ENCODE data around the gene SOAT1. TPM values are rescaled to one million over a fixed set of nuclear protein-coding genes. Genes with fewer than 3 reads are reported as not detected.

The SOAT1 gene
- total and polyA plus RNA-seq, 2 of the 8 experiments (the other 6 are each of a cell fraction or from before 2014, with no cell fraction given): 2.7 to 4.7 TPM

DNA sequence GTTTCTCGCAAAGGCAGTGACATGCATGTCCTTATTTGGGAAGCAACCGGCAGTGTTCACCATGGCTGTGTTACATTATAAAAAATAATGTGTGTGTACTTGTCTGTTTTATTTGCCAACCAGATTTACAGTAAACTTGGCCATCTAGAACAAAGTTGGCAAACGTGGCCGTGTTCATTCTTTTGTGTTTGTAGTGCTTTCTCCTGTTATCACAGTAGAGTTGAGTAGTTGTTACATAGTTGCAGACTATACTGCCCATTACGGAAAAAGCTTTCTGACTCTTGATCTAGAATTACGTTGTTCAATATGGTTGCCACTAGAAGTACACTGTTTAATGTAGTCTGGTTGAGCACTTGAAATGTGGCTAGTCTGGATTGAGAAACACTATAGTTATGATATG lies 19.4 kb downstream of the SOAT1 start:
- DNase-seq (ENCODE audit: low read depth in 1 of 2, low spot score in 2 of 2): no peak
- Histone ChIP-seq H3K36me3 (ENCODE audit: control insufficient read depth in 2 of 4, insufficient read depth in 4 of 4, low read length in 3 of 4) (no peaks in the 10 kb centered on the region), H4K8ac (ENCODE audit: extremely low read depth, insufficient read depth, low read length) (no peak overlapping the region), H2AK5ac (ENCODE audit: low read depth, low read length) (no peak overlapping the region), H2BK120ac (replicated peaks; ENCODE audit: low read depth, low read length) (no peak overlapping the region), H2BK5ac (ENCODE audit: low read depth, low read length) (no peak overlapping the region), H3K4me1 (replicated peaks in 1 of 4; ENCODE audit: control insufficient read depth in 3 of 4, insufficient read depth in 4 of 4, low read length in 3 of 4) (no peaks in the 10 kb centered on the region), H3K79me1 (ENCODE audit: low read depth, low read length) (no peaks in the 10 kb centered on the region), H3K56ac (replicated peaks; ENCODE audit: insufficient read length, low read depth, low read length) (no peak overlapping the region), H2BK20ac (ENCODE audit: low read length) (no peak overlapping the region), H3K4ac (replicated peaks; ENCODE audit: insufficient read length, low read depth, low read length) (no peak overlapping the region), H3K79me2 (ENCODE audit: control insufficient read depth in 1 of 2, insufficient read depth in 2 of 2, low read length in 2 of 2) (no peaks in the 10 kb centered on the region), H3K23me2 (ENCODE audit: low read depth, low read length) (no peaks in the 10 kb centered on the region), H2BK12ac (ENCODE audit: low read depth, low read length) (no peak overlapping the region), H4K91ac (replicated peaks; ENCODE audit: insufficient read length, low read length) (no peak overlapping the region), H3K14ac (ENCODE audit: insufficient read length) (no peak overlapping the region), H3K27me3 (replicated peaks in 1 of 4; ENCODE audit: control insufficient read depth in 3 of 4, extremely low read depth in 1 of 4, insufficient read depth in 3 of 4, low read length in 3 of 4) (no peaks in the 10 kb centered on the region), H3K27ac (ENCODE audit: low read depth, low read length) (no peak overlapping the region), H2AFZ (ENCODE audit: low read length) (no peak overlapping the region), H3K9ac (replicated peaks in 1 of 4; ENCODE audit: extremely low read depth in 1 of 4, low read depth in 3 of 4, low read length in 3 of 4) (no peak overlapping the region), H4K5ac (ENCODE audit: insufficient read length, low read depth, low read length) (no peak overlapping the region), H2BK15ac (ENCODE audit: low read length) (no peak overlapping the region), H3K9me3 (ENCODE audit: insufficient read depth in 2 of 2, low read depth in 1 of 2, low read length in 1 of 2) (no peaks in the 10 kb centered on the region), H3K4me2 (ENCODE audit: insufficient read depth in 1 of 2, low read depth in 2 of 2, low read length in 2 of 2) (no peak overlapping the region), H4K20me1 (replicated peaks in 1 of 2; ENCODE audit: control insufficient read depth in 1 of 2, insufficient read depth in 2 of 2, low read length in 2 of 2) (no peaks in the 10 kb centered on the region), H3K23ac (ENCODE audit: insufficient read length) (no peak overlapping the region), H3K18ac (ENCODE audit: extremely low read depth, low read length) (no peak overlapping the region), H3K4me3 (ENCODE audit: extremely low read depth in 1 of 4, insufficient read depth in 2 of 4, low read depth in 3 of 4, low read length in 4 of 4) (no peak overlapping the region)
- POLR2A ChIA-PET (ENCODE audit: partially characterized antibody): no interaction called here
- 92% methylated on average over 6 of the region's 6 CpGs; no CpG with 5 or more reads in 1 of the 2 experiments for WGBS, 2 experiments (ENCODE audit: extremely low coverage in 1 of 2, insufficient coverage in 1 of 2, insufficient read length in 1 of 2, insufficient replicate concordance in 2 of 2, low coverage in 1 of 2, low lambda C conversion rate in 2 of 2, missing lambda C conversion rate in 1 of 2)
- no peak for FAIRE-seq
- CTCF ChIA-PET (ENCODE audit: partially characterized antibody): no interaction called here
- no peak for TF ChIP-seq CBX5 (IDR thresholded peaks at IDR 0.05; ENCODE audit: low read depth, low read length)
- no peak for TF ChIP-seq KDM1A (IDR thresholded peaks at IDR 0.05; ENCODE audit: borderline replicate concordance, low read length)
- TF ChIP-seq SRF (IDR thresholded peaks at IDR 0.05; ENCODE audit: low read depth, low read length): no peak
- TF ChIP-seq, protein P1, sequence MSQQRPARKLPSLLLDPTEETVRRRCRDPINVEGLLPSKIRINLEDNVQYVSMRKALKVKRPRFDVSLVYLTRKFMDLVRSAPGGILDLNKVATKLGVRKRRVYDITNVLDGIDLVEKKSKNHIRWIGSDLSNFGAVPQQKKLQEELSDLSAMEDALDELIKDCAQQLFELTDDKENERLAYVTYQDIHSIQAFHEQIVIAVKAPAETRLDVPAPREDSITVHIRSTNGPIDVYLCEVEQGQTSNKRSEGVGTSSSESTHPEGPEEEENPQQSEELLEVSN (IDR thresholded peaks at IDR 0.05): no peak
